GM23338 (cell line): ENCODE results near the gene NSUN3. TPM values are rescaled to one million over a fixed set of nuclear protein-coding genes. Genes with fewer than 3 reads are reported as not detected.

Source experiments
- ATAC-seq: fragments of 200-7000 bp; cut with Tn5 transposase; 3 replicates; pipeline ENCODE4 v1.9.1; 2020
- DNase-seq: peaks from one replicate; pipeline ENCODE4 v3.0.0-alpha.2; 2015; ENCODE audit warnings: low spot score
- H2AFZ ChIP-seq: fragments of 200-600 bp; sonication (generic); 2 replicates; pipeline ENCODE4 v1.8.0; 2016; ENCODE audit warnings: antibody characterized with exemption, mild to moderate bottlenecking, moderate library complexity
- H3F3A ChIP-seq: fragments of 200-600 bp; sonication (generic); replicated peaks from 2 replicates; pipeline ENCODE4 v1.8.0; 2017; ENCODE audit warnings: antibody characterized with exemption, mixed run types, low read depth
- H3K27ac ChIP-seq: fragments of 200-600 bp; sonication (generic); 2 replicates; pipeline ENCODE4 v1.6.1; 2016; ENCODE audit warnings: low read depth
- H3K27me3 ChIP-seq: fragments of 200-600 bp; sonication (generic); 2 replicates; pipeline ENCODE4 v1.8.0; 2016; ENCODE audit warnings: mild to moderate bottlenecking, mixed run types, moderate library complexity; ENCODE audit not compliant: insufficient read depth
- H3K36me3 ChIP-seq: fragments of 200-600 bp; sonication (generic); 2 replicates; pipeline ENCODE4 v1.8.0; 2016; ENCODE audit warnings: mild to moderate bottlenecking; ENCODE audit not compliant: insufficient read depth
- H3K4me1 ChIP-seq: fragments of 200-600 bp; sonication (generic); 2 replicates; pipeline ENCODE4 v1.8.0; 2016; ENCODE audit warnings: mild to moderate bottlenecking, moderate library complexity; ENCODE audit not compliant: insufficient read depth
- H3K4me2 ChIP-seq: fragments of 200-600 bp; sonication (generic); 2 replicates; pipeline ENCODE4 v1.7.1; 2017; ENCODE audit warnings: mixed run types
- H3K4me3 ChIP-seq: fragments of 200-600 bp; sonication (generic); 2 replicates; pipeline ENCODE4 v1.6.1; 2016; ENCODE audit warnings: mixed run types
- H3K79me2 ChIP-seq: fragments of 200-600 bp; sonication (generic); replicated peaks from 2 replicates; pipeline ENCODE4 v1.8.0; 2017; ENCODE audit warnings: mild to moderate bottlenecking; ENCODE audit not compliant: insufficient read depth
- H3K9me2 ChIP-seq: fragments of 200-600 bp; sonication (generic); 2 replicates; pipeline ENCODE4 v1.8.0; 2017; ENCODE audit not compliant: insufficient read depth
- H4K20me1 ChIP-seq: fragments of 200-600 bp; sonication (generic); replicated peaks from 2 replicates; pipeline ENCODE4 v1.8.0; 2017; ENCODE audit warnings: mild to moderate bottlenecking; ENCODE audit not compliant: insufficient read depth
- H3K27ac Mint-ChIP-seq: 2 replicates; pipeline ENCODE4 v1.8.0; 2020; ENCODE audit warnings: inconsistent platforms, mild to moderate bottlenecking, moderate library complexity, mixed read lengths
- H3K27me3 Mint-ChIP-seq: 3 replicates; pipeline ENCODE4 v1.8.0; 2022; ENCODE audit warnings: low read depth, mild to moderate bottlenecking, moderate library complexity, mixed read lengths, inconsistent platforms; ENCODE audit not compliant: insufficient read depth, poor library complexity
- H3K36me3 Mint-ChIP-seq: 3 replicates; pipeline ENCODE4 v1.8.0; 2021; ENCODE audit warnings: low read depth, mild to moderate bottlenecking, inconsistent platforms, moderate library complexity, mixed read lengths
- H3K4me1 Mint-ChIP-seq: 3 replicates; pipeline ENCODE4 v1.8.0; 2020; ENCODE audit warnings: mild to moderate bottlenecking, inconsistent platforms, mixed read lengths
- H3K4me3 Mint-ChIP-seq: 3 replicates; pipeline ENCODE4 v1.8.0; 2021; ENCODE audit warnings: moderate library complexity, mild to moderate bottlenecking, inconsistent platforms, mixed read lengths
- H3K9me3 Mint-ChIP-seq: 3 replicates; pipeline ENCODE4 v1.8.0; 2020; ENCODE audit warnings: moderate library complexity, mild to moderate bottlenecking, inconsistent platforms, mixed read lengths
- CREB1 ChIP-seq: fragments of 250-450 bp; sonication (Bioruptor Pico); IDR thresholded peaks from 2 replicates; pipeline ENCODE4 v1.5.0; 2020; ENCODE audit warnings: low read depth, mild to moderate bottlenecking, moderate library complexity
- EZH2 ChIP-seq: fragments of 200-600 bp; sonication (generic); IDR thresholded peaks from one replicate; pipeline ENCODE4 v1.8.0; 2017; ENCODE audit warnings: antibody characterized with exemption, mild to moderate bottlenecking, low read depth; ENCODE audit not compliant: unreplicated experiment
- EZH2phosphoT487 ChIP-seq: fragments of 200-600 bp; sonication (generic); IDR thresholded peaks from one replicate; pipeline ENCODE4 v1.8.1; 2018; ENCODE audit warnings: antibody characterized with exemption; ENCODE audit not compliant: unreplicated experiment
- JUNB ChIP-seq: IDR thresholded peaks from one replicate; pipeline ENCODE4 v1.6.1; 2016; ENCODE audit warnings: antibody characterized with exemption; ENCODE audit not compliant: unreplicated experiment
- NANOG ChIP-seq: IDR thresholded peaks from 2 replicates; pipeline ENCODE4 v1.6.1; 2016; ENCODE audit warnings: antibody characterized with exemption, borderline replicate concordance
- POLR2AphosphoS5 ChIP-seq: IDR thresholded peaks from 2 replicates; pipeline ENCODE4 v1.6.1; 2016; ENCODE audit warnings: antibody characterized with exemption, low read depth
- STAT1 ChIP-seq: IDR thresholded peaks from one replicate; pipeline ENCODE4 v1.6.1; 2016; ENCODE audit warnings: antibody characterized with exemption; ENCODE audit not compliant: unreplicated experiment
- ZNF114 ChIP-seq: fragments of 250-450 bp; sonication (Bioruptor Pico); IDR thresholded peaks from 2 replicates; pipeline ENCODE4 v1.5.0; 2020; ENCODE audit warnings: mild to moderate bottlenecking, moderate library complexity
- ZNF331 ChIP-seq: fragments of 250-450 bp; sonication (Bioruptor Pico); IDR thresholded peaks from 2 replicates; pipeline ENCODE4 v1.5.0; 2020; ENCODE audit warnings: low read depth, mild to moderate bottlenecking, moderate library complexity
- polyA plus RNA-seq: library from polyadenylated mRNA; unstranded; fragments of >200 nt; fragmentation: Nextera tagmentation; extraction: Ambion mirVana; gene quantifications from 2 replicates; pipeline ENCODE4 v1.2.1, GENCODE V29; 2016
- total RNA-seq: library from RNA; depleted of rRNA; stranded (reverse); fragments of >200 nt; shearing (Covaris generic); gene quantifications from 2 replicates; pipeline ENCODE4 v1.2.3, GENCODE V29; 2014
- TF ChIP-seq, protein P1 (sequence below): fragments of 250-450 bp; sonication (Bioruptor Pico); IDR thresholded peaks from 2 replicates; pipeline ENCODE4 v1.5.0; 2020; ENCODE audit warnings: mild to moderate bottlenecking, moderate library complexity
- TF ChIP-seq, protein P2 (sequence below): IDR thresholded peaks from 2 replicates; pipeline ENCODE4 v1.6.1; 2016; ENCODE audit warnings: antibody characterized with exemption

Gene NSUN3
- total and polyA plus RNA-seq, 2 experiments from 2014 or later, result 5.4 to 10.6 TPM

DNA sequence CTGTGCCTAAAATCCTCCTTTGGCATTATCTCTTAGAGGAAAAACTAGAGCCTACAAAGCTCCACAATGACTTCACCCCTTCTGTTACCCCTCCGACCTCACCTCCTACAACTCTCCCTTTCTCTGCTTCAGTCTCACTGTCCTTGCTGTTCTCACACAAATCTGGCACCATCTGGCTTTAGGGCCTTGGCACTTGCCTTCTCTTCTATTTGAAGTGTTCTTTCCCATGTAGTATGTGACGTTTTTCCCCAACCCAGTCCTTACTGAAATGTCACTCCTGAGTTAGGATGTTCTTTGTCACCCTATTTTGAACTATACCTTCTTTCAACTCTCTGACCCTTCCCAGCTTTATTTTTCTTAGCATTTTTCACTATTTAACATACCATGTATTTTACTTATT is 43.2 kb upstream of the NSUN3 start (continued):
- TF ChIP-seq STAT1, result no peak
- TF ChIP-seq EZH2phosphoT487, result no peak
- TF ChIP-seq JUNB, result no peak
- no peak for TF ChIP-seq CREB1
- TF ChIP-seq ZNF114 (CRISPR knock-in tag), result no peak
- TF ChIP-seq, protein P1, sequence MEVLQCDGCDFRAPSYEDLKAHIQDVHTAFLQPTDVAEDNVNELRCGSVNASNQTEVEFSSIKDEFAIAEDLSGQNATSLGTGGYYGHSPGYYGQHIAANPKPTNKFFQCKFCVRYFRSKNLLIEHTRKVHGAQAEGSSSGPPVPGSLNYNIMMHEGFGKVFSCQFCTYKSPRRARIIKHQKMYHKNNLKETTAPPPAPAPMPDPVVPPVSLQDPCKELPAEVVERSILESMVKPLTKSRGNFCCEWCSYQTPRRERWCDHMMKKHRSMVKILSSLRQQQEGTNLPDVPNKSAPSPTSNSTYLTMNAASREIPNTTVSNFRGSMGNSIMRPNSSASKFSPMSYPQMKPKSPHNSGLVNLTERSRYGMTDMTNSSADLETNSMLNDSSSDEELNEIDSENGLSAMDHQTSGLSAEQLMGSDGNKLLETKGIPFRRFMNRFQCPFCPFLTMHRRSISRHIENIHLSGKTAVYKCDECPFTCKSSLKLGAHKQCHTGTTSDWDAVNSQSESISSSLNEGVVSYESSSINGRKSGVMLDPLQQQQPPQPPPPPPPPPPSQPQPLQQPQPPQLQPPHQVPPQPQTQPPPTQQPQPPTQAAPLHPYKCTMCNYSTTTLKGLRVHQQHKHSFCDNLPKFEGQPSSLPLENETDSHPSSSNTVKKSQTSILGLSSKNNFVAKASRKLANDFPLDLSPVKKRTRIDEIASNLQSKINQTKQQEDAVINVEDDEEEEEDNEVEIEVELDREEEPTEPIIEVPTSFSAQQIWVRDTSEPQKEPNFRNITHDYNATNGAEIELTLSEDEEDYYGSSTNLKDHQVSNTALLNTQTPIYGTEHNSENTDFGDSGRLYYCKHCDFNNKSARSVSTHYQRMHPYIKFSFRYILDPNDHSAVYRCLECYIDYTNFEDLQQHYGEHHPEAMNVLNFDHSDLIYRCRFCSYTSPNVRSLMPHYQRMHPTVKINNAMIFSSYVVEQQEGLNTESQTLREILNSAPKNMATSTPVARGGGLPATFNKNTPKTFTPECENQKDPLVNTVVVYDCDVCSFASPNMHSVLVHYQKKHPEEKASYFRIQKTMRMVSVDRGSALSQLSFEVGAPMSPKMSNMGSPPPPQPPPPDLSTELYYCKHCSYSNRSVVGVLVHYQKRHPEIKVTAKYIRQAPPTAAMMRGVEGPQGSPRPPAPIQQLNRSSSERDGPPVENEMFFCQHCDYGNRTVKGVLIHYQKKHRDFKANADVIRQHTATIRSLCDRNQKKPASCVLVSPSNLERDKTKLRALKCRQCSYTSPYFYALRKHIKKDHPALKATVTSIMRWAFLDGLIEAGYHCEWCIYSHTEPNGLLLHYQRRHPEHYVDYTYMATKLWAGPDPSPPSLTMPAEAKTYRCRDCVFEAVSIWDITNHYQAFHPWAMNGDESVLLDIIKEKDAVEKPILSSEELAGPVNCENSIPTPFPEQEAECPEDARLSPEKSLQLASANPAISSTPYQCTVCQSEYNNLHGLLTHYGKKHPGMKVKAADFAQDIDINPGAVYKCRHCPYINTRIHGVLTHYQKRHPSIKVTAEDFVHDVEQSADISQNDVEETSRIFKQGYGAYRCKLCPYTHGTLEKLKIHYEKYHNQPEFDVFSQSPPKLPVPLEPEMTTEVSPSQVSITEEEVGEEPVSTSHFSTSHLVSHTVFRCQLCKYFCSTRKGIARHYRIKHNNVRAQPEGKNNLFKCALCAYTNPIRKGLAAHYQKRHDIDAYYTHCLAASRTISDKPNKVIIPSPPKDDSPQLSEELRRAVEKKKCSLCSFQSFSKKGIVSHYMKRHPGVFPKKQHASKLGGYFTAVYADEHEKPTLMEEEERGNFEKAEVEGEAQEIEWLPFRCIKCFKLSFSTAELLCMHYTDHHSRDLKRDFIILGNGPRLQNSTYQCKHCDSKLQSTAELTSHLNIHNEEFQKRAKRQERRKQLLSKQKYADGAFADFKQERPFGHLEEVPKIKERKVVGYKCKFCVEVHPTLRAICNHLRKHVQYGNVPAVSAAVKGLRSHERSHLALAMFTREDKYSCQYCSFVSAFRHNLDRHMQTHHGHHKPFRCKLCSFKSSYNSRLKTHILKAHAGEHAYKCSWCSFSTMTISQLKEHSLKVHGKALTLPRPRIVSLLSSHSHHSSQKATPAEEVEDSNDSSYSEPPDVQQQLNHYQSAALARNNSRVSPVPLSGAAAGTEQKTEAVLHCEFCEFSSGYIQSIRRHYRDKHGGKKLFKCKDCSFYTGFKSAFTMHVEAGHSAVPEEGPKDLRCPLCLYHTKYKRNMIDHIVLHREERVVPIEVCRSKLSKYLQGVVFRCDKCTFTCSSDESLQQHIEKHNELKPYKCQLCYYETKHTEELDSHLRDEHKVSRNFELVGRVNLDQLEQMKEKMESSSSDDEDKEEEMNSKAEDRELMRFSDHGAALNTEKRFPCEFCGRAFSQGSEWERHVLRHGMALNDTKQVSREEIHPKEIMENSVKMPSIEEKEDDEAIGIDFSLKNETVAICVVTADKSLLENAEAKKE, result no peak

DNA sequence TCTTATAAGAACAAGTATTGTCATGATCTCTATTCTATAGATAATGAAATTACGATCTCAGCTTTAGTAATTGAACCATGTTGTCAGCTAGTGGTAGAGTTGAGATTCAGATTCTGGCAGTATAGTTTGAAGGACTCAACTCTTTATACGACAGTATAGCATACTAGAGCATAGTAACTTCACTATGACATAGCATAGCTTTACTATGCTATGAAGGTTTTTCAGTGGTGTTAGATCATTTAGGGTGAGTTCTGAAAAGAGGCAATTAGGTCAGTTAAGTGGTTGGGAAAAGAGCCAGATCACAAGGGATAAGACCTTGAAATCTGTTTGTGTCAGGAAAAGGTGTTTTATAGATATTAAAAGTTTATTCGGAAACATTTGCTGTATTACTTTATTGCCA is 42.6 kb upstream of the NSUN3 start:
- H3K27ac ChIP-seq, result no peak overlapping the region
- no peak overlapping the region for H2AFZ ChIP-seq
- no peaks in the 10 kb centered on the region for H4K20me1 ChIP-seq
- no peaks in the 10 kb centered on the region for H3F3A ChIP-seq
- no peak overlapping the region for H3K4me3 ChIP-seq
- H3K9me3 Mint-ChIP-seq, result no peaks in the 10 kb centered on the region
- no peaks in the 10 kb centered on the region for H3K4me1 Mint-ChIP-seq
- no peaks in the 10 kb centered on the region for H3K4me1 ChIP-seq
- H3K27me3 Mint-ChIP-seq, result no peaks in the 10 kb centered on the region
- ATAC-seq (no peak), DNase-seq (no peak)
- no peak for TF ChIP-seq JUNB
- TF ChIP-seq EZH2, result no peak
- no peak for TF ChIP-seq ZNF114 (CRISPR knock-in tag)
- no peak for TF ChIP-seq NANOG
- no peak for TF ChIP-seq POLR2AphosphoS5
- TF ChIP-seq, protein P2, sequence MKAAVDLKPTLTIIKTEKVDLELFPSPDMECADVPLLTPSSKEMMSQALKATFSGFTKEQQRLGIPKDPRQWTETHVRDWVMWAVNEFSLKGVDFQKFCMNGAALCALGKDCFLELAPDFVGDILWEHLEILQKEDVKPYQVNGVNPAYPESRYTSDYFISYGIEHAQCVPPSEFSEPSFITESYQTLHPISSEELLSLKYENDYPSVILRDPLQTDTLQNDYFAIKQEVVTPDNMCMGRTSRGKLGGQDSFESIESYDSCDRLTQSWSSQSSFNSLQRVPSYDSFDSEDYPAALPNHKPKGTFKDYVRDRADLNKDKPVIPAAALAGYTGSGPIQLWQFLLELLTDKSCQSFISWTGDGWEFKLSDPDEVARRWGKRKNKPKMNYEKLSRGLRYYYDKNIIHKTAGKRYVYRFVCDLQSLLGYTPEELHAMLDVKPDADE, result no peak
- no peak for TF ChIP-seq ZNF331 (CRISPR knock-in tag)
- TF ChIP-seq STAT1, result no peak
- TF ChIP-seq EZH2phosphoT487, result no peak
- H3K79me2 ChIP-seq, result no peaks in the 10 kb centered on the region
- H3K4me3 Mint-ChIP-seq, result no peak overlapping the region
- no peak overlapping the region for H3K4me2 ChIP-seq
- no peaks in the 10 kb centered on the region for H3K36me3 ChIP-seq
- H3K27ac Mint-ChIP-seq, result no peak overlapping the region
- H3K9me2 ChIP-seq, result no peaks in the 10 kb centered on the region
- no peaks in the 10 kb centered on the region for H3K27me3 ChIP-seq
- no peaks in the 10 kb centered on the region for H3K36me3 Mint-ChIP-seq
